OCI-LY3 (cell line): ENCODE results near the gene TAS2R40.

Experiments
- H2AFZ ChIP-seq: fragments of 200-600, 300-600 bp; shearing (Covaris generic); 2 replicates; pipeline ENCODE4 v1.6.0; 2014; ENCODE audit warnings: antibody characterized with exemption, low read depth, low read length
- H3K27ac ChIP-seq: fragments of 200-600, 300-600 bp; sonication (generic); 2 replicates; pipeline ENCODE4 v1.5.1; 2014; ENCODE audit warnings: mild to moderate bottlenecking, low read length, moderate library complexity, mixed read lengths
- H3K27me3 ChIP-seq: fragments of 200-600, 300-600 bp; sonication (generic); 2 replicates; pipeline ENCODE4 v1.6.1; 2014; ENCODE audit warnings: low read depth, low read length, mixed read lengths
- H3K36me3 ChIP-seq: fragments of 200-600, 300-600 bp; sonication (generic); replicated peaks from 2 replicates; pipeline ENCODE3; 2014; ENCODE audit warnings: low read depth, low read length, mixed read lengths
- H3K4me1 ChIP-seq: fragments of 300-600, 200-600 bp; sonication (generic); 2 replicates; pipeline ENCODE4 v1.6.1; 2014; ENCODE audit warnings: low read length, mixed read lengths
- H3K4me2 ChIP-seq: fragments of 200-600, 300-600 bp; sonication (generic); 2 replicates; pipeline ENCODE4 v1.6.1; 2014; ENCODE audit warnings: low read length, mixed read lengths
- H3K4me3 ChIP-seq: fragments of 300-600, 200-600 bp; sonication (generic); 2 replicates; pipeline ENCODE4 v1.5.1; 2014; ENCODE audit warnings: antibody characterized with exemption, mild to moderate bottlenecking, low read length, moderate library complexity
- H3K79me2 ChIP-seq: fragments of 300-600, 200-600 bp; shearing (Covaris generic); 2 replicates; pipeline ENCODE4 v1.6.1; 2014; ENCODE audit warnings: mild to moderate bottlenecking, low read length, mixed read lengths
- H3K9ac ChIP-seq: fragments of 300-600, 200-600 bp; shearing (Covaris generic); 2 replicates; pipeline ENCODE4 v1.6.0; 2014; ENCODE audit warnings: mild to moderate bottlenecking, low read length, moderate library complexity
- H3K9me3 ChIP-seq: fragments of 200-600, 300-600 bp; shearing (Covaris generic); 2 replicates; pipeline ENCODE4 v1.6.1; 2014; ENCODE audit warnings: low read length, mixed read lengths; ENCODE audit not compliant: insufficient read depth
- H4K20me1 ChIP-seq: fragments of 200-600, 300-600 bp; sonication (generic); 2 replicates; pipeline ENCODE4 v1.6.1; 2016; ENCODE audit warnings: low read length, mixed read lengths; ENCODE audit not compliant: insufficient read depth
- EZH2phosphoT487 ChIP-seq: fragments of 200-600 bp; shearing (Covaris generic); IDR thresholded peaks from 2 replicates; pipeline ENCODE4 v1.6.1; 2018; ENCODE audit warnings: antibody characterized with exemption, mixed run types, low read depth
- TF ChIP-seq, protein P1 (sequence below): fragments of 200-600, 300-600 bp; sonication (generic); IDR thresholded peaks from 2 replicates; pipeline ENCODE4 v1.5.1; 2014; ENCODE audit warnings: antibody characterized with exemption, low read length, low read depth

TAS2R40 gene

DNA sequence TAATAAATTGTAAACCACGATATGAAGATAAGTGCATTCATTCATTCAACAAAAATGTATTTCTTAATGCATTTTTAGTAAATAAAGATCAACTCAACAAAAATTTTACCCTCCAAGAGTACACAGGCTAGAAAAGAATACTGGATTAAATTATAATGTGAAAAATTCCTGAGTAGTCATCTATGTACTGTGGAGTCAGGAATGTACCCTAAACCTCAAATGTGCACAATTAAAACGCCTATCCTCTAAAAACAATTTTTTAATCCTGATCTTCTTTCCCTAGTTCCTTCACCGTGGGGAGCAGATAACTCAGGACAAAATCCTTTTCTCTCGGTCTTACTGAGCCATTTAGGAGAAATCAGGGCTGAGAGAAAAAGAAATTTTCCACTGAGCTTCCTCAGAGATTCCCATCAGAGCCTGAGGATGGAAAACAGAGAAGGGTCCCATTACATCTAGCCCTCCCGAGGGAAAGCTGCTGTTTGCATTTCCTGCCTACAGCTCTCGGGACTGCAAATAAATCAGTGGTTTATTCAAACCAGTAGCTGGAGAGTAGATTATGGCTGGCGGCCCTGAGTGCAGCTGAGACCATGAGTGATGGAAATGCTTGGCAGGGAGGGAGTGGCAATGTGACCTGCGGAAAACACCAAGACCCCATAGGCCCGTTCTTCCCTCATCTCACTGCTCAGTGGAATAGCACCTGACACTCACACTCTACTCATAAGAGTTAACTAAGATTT lies 7.4 kb downstream of the TAS2R40 start:
- TF ChIP-seq, protein P1, sequence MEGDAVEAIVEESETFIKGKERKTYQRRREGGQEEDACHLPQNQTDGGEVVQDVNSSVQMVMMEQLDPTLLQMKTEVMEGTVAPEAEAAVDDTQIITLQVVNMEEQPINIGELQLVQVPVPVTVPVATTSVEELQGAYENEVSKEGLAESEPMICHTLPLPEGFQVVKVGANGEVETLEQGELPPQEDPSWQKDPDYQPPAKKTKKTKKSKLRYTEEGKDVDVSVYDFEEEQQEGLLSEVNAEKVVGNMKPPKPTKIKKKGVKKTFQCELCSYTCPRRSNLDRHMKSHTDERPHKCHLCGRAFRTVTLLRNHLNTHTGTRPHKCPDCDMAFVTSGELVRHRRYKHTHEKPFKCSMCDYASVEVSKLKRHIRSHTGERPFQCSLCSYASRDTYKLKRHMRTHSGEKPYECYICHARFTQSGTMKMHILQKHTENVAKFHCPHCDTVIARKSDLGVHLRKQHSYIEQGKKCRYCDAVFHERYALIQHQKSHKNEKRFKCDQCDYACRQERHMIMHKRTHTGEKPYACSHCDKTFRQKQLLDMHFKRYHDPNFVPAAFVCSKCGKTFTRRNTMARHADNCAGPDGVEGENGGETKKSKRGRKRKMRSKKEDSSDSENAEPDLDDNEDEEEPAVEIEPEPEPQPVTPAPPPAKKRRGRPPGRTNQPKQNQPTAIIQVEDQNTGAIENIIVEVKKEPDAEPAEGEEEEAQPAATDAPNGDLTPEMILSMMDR = no peak
- no peak for TF ChIP-seq EZH2phosphoT487
- Histone ChIP-seq H3K9me3 (no peaks in the 10 kb centered on the region), H3K27ac (no peak overlapping the region), H3K36me3 (no peaks in the 10 kb centered on the region), H4K20me1 (no peaks in the 10 kb centered on the region), H3K9ac (no peak overlapping the region), H2AFZ (no peak overlapping the region), H3K4me3 (no peak overlapping the region), H3K79me2 (no peaks in the 10 kb centered on the region), H3K4me1 (no peaks in the 10 kb centered on the region), H3K4me2 (no peak overlapping the region), H3K27me3 (peaks cover 23% of the 10 kb centered on the region)

GRCh38 chr7:143230602-143231457 lies 9.0 kb downstream of the TAS2R40 start:
- Histone ChIP-seq H3K27me3 (peaks cover 26% of the 10 kb centered on the region; the same call in 1 of the 2 replicates), H3K4me3 (no peak overlapping the region), H3K27ac (no peak overlapping the region), H3K9ac (no peak overlapping the region), H4K20me1 (no peaks in the 10 kb centered on the region), H3K9me3 (0 out of 2 replicates have a peak, but pooled peaks cover 1% of the 10 kb centered on the region), H3K4me2 (no peak overlapping the region), H3K79me2 (no peaks in the 10 kb centered on the region), H3K4me1 (no peaks in the 10 kb centered on the region), H2AFZ (no peak overlapping the region), H3K36me3 (no peaks in the 10 kb centered on the region)
- no peak for TF ChIP-seq EZH2phosphoT487

GRCh38 chr7:143233816-143234532 lies 12.1 kb downstream of the TAS2R40 start:
- Histone ChIP-seq H3K4me1 (no peaks in the 10 kb centered on the region), H3K4me2 (no peak overlapping the region), H4K20me1 (no peaks in the 10 kb centered on the region), H3K9me3 (0 out of 2 replicates have a peak, but pooled peaks cover 11% of the 10 kb centered on the region), H3K36me3 (no peaks in the 10 kb centered on the region), H3K27ac (no peak overlapping the region), H3K79me2 (no peaks in the 10 kb centered on the region), H2AFZ (no peak overlapping the region), H3K9ac (no peak overlapping the region), H3K27me3 (peaks cover 31% of the 10 kb centered on the region; the same call in 1 of the 2 replicates), H3K4me3 (no peak overlapping the region)
- TF ChIP-seq EZH2phosphoT487 = no peak
- TF ChIP-seq, protein P1 = no peak

DNA sequence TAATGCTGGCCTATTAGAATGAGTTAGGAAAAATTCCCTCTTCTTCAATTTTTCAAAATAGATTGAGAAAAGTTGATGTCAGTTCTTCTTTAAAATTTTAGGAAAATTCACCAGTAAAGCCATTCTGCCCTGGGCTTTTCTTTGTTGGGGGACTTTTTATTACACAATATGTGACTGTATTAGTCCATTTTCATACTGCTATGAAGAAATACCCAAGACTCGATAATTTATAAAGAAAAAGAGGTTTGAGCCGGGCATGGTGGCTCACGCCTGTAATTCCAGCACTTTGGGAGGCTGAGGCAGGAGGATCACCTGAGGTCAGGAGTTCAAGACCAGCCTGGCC lies 12.7 kb downstream of the TAS2R40 start:
- Histone ChIP-seq H3K27ac (no peak overlapping the region), H3K27me3 (peaks cover 28% of the 10 kb centered on the region; the same call in 1 of the 2 replicates), H3K9me3 (0 out of 2 replicates have a peak, but pooled peaks cover 11% of the 10 kb centered on the region), H4K20me1 (no peaks in the 10 kb centered on the region), H3K4me2 (no peak overlapping the region), H2AFZ (no peak overlapping the region), H3K4me1 (peaks cover 4% of the 10 kb centered on the region), H3K9ac (no peak overlapping the region), H3K4me3 (no peak overlapping the region), H3K79me2 (no peaks in the 10 kb centered on the region), H3K36me3 (no peaks in the 10 kb centered on the region)
- no peak for TF ChIP-seq EZH2phosphoT487
- TF ChIP-seq, protein P1 = no peak
